Daoy (cell line): ENCODE measurements around the gene TRIML1. TPM values are rescaled to one million over a fixed set of nuclear protein-coding genes. Genes with fewer than 3 reads are reported as not detected.
A peak's percentile ranks its signal among the peaks of the same experiment; 100 is the strongest.

ENCODE experiments used
- DNase-seq: peaks from one replicate; pipeline ENCODE4 v3.0.0-alpha.2; 2015; ENCODE audit warnings: low read depth
- total RNA-seq: library from RNA; depleted of rRNA; stranded (reverse); fragments of >200 nt; shearing (Covaris generic); gene quantifications from 2 replicates; pipeline ENCODE4 v1.2.3, GENCODE V29; 2014; rRNA removed

TRIML1 gene, protein sequence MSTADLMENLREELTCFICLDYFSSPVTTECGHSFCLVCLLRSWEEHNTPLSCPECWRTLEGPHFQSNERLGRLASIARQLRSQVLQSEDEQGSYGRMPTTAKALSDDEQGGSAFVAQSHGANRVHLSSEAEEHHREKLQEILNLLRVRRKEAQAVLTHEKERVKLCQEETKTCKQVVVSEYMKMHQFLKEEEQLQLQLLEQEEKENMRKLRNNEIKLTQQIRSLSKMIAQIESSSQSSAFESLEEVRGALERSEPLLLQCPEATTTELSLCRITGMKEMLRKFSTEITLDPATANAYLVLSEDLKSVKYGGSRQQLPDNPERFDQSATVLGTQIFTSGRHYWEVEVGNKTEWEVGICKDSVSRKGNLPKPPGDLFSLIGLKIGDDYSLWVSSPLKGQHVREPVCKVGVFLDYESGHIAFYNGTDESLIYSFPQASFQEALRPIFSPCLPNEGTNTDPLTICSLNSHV
- total RNA-seq, result not detected in 2 replicates

GRCh38 chr4:188139141-188139540 is at the start of gene TRIML1:
TSS of gene TRIML1 (plus strand) at chr4:188139441. CDS start at chr4:188139559, 118 bp downstream.
- no peak for DNase-seq

DNA sequence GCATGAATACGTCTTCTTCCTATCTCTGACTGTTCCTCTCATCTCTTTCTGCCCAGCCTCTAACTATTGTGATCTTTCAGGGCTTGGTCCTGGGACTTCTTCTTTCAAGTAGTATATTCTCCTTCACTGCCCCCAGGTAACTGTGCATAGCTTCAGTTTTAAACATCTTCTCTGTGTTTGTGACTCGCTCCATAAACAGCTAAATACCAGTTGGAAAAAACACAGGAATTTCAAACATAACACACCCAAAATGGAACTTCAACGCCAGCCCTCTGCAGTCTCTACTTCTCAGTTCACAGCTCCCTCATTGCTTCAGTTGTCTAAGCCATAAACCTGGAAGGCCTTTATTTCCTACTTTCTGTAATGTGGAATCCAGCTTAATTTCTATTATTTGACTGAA is 46.4 kb upstream of the TRIML1 start:
- no peak for DNase-seq

DNA sequence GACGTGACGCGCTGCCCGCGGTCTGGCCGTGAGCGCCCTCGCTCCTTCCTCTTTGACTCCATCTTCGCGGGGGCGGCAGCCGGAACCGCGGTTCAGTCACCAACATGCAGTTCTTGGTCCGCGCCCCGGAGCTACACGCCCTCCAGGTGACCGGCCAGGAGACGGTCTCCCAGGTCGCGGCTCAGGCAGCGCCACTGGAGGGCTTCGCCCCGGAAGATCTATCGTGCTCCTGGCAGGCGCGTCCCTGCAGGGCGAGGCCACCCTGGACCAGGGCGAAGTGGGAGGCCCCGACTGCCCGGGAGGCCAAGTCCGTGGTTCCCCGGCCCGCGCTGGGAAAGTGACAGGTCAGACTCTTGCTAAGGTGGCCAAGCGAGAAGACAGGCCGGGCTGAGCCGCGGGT is 32.8 kb upstream of the TRIML1 start:
- DNase-seq, result no peak

DNA sequence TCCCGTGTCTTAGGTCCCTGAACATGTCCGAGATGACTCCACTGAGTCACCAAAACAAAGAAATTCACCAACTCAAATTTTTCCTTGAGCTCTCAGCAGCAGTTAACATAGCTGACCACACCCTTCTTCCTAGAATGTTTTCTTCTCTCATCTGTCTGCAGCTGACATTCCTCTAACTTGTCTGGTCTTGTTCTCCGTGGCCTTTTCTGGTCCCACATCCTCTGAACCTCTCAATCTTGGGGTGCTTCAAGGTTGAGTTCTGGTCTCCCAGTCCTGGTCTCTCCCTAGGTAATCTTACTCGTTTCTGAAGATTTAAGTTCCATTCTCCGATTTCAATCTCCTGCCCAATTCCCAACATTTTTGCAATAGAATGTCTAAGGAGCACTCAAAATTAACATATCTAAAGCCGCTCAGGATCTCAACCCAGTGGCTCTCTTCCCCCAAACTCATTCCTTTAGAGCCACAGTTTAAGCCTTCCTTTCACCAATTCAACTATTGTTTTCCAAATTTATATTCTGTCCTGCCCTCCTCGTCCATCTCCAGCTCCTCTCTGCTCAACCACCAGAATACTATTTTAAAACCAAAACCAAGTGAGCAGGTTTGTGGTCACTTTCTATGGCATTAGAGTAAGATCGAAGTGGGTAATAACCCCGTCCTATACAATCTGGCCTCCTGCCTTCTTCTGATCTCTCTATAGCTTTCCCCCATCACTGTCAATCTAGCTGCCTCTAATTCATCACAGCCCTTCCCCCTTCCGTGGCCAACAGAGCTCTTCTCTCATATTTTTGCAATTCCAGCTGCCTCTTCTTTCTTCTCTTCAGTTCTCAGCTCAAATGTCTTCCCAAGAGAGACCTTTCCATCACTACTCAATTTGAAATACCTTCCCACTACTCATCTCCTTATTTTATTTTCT is 31.1 kb upstream of the TRIML1 start:
- DNase-seq, result peak; percentile 9

DNA sequence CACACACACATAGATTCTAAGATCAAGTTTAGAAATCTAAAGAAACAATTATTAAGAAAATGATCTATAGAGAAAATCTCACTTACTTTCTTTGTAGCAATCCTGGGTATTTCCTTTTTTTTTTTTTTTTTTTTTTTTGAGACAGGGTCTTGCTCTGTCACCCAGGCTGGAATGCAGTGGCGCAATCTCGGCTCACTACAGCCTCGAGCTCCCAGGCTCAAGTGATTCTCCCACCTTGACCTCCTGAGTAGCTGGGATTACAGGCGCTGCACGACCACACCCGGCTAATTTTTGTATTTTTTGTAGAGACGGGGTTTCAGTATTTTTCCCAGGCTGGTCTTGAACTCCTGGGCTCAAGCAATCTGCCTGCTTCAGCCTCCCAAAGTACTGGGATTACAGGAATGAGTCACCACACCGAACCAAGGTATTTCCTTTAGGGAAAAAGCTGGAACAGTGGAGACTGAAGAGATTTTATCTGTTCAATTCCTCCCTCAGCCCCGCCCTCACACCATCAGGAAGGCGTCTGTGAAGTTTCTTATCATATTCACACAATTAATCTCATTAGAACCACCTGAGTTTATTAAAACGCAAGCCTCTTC is 30.0 kb upstream of the TRIML1 start, which contains the start of gene TRIML2:
Gene TRIML2, minus strand, starts transcription at position 447 of the 599 bp plus-strand sequence. CDS start 4,235 bp downstream, outside the sequence.
- DNase-seq, result peak; percentile 42

DNA sequence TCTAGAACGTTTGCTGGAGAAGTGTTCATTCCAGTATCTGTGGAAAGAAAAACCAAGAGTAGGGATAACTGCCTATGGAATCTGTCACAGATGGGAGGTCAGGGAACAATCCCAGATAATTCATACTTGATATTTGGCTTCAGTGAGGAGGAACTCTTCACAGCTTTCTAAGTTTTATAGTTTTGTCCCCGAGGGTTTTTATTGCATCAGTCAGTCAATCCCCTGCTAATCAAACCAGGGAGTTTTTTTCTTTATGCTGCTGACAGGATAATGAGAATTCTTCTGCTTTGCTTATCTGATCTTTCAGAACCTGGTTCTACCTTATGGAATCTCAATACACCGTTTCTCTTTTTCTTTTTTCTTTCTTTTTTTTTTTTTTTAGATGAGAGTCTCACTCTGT is 29.2 kb upstream of the TRIML1 start:
- DNase-seq, result no peak

DNA sequence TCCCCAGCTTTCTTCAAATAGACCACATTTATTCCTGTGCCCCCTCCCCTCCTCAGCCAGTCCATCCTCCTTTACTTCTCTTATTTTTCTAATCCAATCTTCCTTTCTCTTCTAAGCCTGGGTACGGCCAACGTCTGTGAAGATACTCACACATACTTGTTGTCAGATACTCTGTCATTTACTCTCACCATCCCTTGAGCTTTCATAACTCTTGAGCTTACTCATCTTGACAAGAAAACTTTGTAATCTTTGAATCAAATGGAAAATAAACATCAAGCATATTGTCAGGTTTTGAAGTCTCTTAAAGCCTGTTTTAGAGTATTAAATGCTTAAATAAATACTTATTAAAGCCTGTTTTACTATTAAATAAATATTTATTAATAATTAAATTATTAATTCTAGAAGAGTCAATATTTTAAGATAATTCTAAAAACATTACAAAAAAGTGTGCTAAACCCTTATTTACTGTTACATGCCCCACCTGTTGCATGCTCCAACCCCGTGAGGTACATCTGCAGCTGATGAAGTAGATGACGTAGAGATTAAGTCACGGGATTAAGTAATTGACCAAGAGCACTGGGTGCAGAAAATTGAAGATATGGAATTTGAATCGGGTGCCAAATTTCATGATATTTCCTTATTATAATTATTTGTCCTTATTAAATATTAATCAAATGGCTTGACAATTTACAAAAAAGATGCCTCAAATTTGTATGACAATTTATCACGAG is 28.3 kb upstream of the TRIML1 start:
- no peak for DNase-seq

DNA sequence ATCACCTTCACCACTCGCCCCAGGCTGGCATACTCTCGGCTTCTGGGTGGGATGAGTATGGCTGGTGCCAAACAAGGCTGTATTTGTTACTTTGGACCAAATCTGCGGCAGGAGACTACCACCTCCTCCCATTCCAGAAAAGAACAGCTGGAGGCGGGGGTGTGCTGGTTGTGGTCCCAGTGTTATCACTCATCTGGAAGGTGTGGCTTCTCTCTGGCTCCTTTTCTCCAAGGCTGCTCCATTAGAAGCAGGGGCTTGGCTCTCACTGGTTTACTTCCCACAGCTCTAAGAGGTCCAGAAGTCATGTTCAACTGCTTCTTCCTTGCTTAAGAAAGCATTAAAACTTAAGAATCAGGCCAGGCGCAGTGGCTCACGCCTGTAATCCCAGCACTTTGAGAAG is 27.3 kb upstream of the TRIML1 start:
- no peak for DNase-seq

- DNase-seq, result peak; percentile 27
Observed at GRCh38 chr4:188113156-188113555, 26.1 kb upstream of the TRIML1 start.

DNA sequence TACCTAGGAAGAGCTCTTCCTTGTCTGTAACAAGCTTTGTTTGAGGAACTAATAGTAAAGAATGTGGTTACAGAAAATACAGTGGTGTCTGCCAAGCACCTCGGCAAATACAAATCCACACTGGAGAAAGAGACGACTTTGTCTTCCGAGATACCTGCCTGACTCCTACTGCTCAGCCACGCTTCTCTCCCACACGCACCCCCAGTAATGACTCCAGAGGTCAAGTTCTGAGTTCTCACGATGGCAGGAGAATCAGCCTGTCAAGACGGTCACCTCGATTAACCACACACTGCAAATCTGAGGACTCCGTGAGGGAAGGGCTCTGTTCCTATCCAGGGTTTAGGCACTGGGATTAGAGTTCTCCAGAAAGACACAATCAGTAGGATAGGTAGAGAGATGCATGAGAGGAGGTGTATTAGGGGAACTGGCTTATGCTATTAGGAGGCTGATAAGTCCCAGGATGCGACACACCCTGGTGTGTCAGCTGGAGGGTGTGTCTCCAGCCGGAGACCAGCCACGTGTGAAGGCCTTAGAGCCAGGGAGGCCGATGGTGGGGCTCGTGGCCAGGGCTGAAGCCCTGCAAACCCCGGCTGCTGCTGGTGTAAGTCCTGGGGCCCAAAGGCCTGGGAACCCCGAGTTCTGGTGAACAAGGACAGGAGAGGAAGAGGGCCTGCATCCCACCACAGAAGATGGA is 21.5 kb upstream of the TRIML1 start:
- no peak for DNase-seq

DNA sequence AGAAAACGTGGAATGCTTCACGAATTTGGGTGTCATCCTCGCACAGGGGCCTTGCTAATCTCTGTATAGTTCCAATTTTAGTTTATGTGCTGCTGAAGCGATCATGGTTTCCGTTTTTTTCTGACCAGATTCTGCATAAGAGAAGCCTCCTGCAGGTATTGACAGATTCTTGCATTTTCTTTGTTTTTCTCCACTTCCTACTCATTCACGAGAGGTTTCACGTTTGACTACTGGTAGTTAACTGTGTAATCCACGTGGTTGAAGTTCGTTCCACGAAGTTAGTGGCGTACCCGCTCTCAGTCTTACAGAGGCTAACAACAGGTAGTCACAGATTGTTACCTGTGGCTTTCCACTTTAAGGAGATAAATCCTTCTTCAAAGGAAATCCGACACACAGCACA is 17.7 kb upstream of the TRIML1 start:
- no peak for DNase-seq

DNA sequence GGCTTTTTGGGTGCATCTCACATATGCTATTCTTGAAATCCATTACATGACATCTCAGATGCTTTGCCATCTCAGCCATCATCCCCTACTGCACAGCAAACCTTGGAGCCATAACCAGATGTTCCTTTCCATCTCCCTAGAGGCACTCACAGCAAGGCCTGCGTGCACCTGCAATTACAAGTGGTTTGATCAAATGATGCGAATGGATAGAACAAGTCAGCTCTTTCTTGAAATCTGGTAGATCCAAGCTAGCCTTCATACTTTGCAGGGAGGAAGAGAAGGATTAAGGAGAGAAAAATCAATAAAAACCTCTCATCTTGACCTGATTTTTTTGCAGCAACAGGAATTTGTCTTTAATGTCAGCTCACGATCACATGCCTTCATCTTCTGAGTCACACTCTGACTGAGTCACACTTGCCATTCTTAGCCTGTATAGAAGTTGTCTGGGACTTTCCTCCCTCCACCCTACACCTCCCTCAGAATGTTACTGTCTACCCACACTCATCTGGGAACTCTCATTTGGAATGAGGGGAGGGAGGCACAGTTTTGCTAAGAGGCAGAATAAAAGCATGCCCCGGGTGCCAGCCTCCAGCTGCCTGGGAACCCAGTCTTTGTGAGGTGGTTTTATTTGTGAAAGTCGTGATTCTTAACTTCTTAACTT is 11.9 kb upstream of the TRIML1 start:
- peak; percentile 78 for DNase-seq

DNA sequence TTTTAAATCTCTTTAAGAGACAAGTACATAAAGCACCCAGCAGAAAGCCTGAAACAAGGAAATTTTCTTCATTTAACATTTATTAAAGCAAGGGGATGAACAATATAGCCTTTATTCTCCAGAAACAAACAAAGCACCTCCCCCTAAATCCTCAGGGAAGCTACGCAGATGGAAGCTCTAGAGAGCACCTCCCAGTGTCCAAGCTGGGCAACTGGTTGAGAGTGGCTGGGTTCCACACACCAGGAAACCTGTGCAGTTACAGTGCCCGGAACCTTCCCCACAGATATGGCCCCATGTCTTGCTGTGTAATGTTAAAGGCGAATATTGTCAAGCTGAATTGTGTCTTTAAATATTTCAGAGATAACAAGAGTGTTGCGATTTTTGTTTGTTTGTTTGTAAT is 8.9 kb upstream of the TRIML1 start:
- DNase-seq, result no peak

GRCh38 chr4:188132232-188132631 is 7.0 kb upstream of the TRIML1 start:
- no peak for DNase-seq

GRCh38 chr4:188138227-188138626 is 1.0 kb upstream of the TRIML1 start:
- peak; percentile 13 for DNase-seq

- DNase-seq, result no peak
Observed at GRCh38 chr4:188139671-188140070, 430 bp downstream of the TRIML1 start.

DNA sequence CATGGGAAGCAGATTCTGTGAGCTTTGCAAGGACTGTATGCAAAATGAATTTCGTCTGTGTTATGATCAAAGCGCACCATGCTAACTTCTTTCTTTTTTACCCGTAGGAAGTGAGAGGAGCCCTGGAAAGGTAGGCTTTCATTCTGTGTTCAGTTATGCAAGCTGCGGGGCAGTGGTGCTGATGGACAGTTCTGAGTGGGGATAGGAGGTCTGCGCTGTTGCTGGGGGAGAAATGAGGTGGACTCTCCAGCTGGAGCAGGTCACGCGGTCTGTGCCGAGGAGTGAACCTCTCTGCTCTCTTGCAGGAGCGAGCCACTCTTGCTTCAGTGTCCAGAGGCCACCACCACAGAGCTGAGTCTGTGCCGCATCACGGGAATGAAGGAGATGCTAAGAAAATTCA is 4.5 kb downstream of the TRIML1 start:
- no peak for DNase-seq

GRCh38 chr4:188145601-188146000 is 6.4 kb downstream of the TRIML1 start:
- DNase-seq, result peak; percentile 30

- DNase-seq, result no peak
Observed at GRCh38 chr4:188146618-188147017, 7.4 kb downstream of the TRIML1 start.

- no peak for DNase-seq
Observed at GRCh38 chr4:188147176-188147575, 7.9 kb downstream of the TRIML1 start.
